GM19035 (cell line): Measurements from ENCODE around the gene ECE1.

Experiments
- ATAC-seq: cut with Tn5 transposase; IDR thresholded peaks from one replicate; pipeline ENCODE4 v1.9.1; 2021; ENCODE audit not compliant: unreplicated experiment

Gene ECE1

DNA sequence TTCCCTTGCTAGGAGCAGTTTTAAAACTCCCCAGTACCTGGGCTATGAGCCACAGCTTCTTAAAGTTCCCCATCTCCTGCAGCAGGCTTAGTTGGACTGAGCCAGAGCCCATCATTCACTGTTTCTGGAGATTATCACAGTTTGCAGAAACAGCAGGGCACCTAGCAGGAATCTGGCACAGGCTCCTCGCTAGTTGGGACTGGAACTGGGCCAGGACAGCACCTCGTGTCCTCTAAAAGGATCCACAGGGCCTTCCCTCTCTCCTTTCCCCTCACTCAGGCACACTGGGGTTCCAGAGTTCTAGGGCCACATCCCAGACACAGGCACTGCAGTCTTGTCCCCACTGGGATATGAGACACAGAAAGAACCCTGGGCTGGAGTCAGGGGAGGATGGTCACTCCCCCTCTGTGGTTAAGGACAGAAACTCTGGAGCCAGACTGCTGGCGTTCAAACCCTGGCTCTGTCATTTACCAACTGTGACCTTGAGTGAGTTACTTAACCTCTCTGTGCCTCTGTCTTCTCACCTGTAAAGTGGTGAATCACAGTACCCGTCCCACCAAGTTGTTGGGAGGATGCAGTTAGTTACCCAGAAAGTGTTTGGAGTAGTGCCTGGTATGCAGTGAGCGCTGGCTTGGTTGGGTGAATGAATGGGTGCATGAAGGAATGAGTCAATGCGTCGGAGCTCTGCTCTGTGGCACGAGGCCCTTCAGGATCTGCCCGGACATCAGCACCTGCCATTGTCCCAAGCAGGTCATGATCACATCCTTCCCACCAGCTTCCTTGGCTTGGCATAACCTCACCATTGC, 18.8 kb upstream of the ECE1 start:
- no peak for ATAC-seq

DNA sequence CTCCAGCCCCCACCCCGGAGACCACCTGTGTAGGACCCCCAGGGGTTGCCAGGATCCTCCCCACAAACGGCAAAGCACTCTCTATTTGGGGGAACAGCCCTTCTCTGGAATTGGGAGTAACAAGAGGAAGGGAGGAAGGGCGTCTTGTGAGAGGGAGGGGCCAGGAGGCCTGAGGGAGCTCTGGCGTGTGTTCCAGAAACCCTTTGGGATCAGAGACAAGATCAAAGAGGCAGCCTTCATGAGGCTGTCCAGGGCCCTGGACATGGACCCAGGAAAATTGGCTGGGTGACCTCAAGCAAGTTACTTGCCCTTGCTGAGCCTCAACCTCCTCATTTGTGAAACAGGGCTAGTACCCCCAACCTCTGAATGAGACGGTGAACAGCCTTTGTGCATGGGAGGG, 18.1 kb upstream of the ECE1 start:
- no peak for ATAC-seq

DNA sequence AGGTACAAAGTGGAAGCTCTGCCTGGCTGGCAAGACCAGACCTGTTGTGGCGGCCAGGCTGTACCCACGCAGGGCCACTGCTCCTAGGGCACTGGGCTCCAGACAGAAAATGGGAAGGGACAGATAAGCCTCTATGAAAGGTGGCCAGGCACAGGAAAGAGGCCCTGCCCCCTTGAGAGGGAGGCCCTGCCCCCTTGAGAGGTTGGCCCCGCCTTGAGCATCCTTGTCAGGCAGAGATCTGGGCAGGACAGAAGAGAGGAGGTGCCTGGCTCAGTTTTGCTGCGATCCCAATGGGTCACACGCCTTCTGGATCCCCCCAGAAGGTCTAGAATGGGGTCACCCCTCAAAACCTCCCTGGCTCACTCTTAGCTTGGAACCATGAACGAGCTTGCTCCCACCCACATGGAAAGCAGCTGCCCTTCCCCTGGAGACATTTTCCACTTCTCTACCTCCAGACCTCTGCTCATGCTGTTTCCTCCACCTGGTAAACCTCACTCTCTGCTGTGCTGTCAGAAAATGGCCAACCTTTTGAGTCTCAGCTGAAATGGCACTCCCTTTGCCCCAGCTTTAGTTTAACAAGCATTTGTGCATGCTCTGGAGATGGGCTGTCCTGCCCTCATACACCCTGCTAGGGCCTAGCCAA, 17.5 kb upstream of the ECE1 start:
- no peak for ATAC-seq

DNA sequence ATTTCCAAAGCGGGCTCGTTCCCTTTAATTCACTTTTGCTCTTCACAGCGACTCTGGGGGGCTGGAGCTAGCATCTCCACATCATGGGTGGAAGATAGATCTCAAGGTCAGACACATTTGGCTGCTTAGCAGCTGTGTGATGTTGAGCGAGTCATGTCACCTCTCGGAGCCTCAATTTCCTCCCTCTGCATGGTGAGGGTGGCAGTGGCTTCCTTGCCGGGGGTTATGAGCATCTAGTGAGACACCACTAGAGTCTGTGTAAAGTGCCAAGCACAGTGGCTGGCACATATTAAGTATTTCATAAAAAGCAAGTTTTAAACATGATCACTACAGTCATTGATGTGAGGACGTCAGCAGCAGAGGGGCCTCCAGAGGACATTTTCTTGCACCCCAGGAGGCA, 16.9 kb upstream of the ECE1 start:
- ATAC-seq = no peak

DNA sequence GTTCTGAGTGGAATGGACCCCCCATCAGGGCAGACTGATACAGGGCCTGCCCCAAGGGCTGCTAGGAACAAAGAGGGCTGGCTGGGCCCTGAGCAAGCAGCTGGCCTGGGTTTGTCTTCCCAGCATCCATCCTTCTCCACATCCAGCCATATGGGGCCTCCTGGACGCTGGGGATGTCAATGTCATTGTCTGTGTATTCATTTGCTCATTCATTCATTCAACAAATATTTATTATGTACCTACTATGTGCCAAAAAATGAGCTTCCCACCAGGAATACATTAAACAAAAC, 15.6 kb upstream of the ECE1 start:
- ATAC-seq = no peak

DNA sequence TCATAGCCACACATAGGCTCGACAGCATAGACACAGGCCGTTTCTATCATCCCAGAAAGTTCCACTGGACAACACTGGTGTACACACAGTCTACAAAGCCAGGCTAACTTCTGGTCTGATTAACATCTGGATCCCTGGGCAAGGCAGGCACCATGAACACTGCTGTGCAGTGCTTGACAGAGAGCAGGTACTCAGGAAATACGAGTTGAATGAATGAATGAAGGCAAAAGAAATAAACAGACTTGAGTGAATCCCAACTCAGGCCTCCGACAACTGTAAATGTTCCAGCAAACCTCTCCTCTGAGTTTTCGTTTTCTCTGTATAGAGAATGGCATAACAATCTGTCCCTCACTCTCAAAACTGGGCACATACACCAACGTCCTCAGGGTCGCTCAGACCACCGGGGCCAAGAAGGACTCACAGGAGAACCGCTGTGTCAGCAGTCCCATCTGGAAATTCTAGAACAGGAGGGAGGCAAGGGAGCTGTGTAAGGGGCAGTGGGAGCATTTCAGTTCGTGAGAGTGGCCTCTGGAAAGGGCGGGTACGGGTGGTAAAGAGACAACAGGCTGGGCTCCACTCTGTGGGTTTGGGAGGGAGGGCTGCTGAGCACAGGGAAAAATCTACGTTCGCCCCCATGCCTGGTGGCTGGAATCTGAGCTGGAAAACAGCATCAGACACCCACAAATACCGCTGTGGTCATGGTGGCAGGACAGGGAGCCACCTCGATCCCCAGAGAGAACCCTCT, 15.1 kb upstream of the ECE1 start:
- ATAC-seq = no peak

DNA sequence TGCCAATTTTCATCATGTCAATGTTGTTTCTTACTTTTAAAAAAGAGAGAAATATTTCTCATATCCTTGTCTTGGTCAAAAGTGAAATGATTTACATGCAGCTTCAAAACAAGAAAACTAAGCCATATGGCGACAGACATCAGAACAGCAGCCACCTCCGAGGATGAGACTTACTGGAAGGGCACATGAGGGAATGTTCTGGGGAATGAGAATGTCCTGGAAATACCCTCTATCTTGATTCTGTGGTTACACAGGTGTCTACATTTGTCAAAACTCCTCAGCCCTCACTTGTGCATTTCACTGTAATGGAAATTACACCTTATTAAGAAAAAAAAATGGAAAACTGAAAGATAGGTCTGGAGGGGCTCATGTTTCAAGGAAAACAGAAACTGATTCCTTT, 14.2 kb upstream of the ECE1 start:
- ATAC-seq = no peak

DNA sequence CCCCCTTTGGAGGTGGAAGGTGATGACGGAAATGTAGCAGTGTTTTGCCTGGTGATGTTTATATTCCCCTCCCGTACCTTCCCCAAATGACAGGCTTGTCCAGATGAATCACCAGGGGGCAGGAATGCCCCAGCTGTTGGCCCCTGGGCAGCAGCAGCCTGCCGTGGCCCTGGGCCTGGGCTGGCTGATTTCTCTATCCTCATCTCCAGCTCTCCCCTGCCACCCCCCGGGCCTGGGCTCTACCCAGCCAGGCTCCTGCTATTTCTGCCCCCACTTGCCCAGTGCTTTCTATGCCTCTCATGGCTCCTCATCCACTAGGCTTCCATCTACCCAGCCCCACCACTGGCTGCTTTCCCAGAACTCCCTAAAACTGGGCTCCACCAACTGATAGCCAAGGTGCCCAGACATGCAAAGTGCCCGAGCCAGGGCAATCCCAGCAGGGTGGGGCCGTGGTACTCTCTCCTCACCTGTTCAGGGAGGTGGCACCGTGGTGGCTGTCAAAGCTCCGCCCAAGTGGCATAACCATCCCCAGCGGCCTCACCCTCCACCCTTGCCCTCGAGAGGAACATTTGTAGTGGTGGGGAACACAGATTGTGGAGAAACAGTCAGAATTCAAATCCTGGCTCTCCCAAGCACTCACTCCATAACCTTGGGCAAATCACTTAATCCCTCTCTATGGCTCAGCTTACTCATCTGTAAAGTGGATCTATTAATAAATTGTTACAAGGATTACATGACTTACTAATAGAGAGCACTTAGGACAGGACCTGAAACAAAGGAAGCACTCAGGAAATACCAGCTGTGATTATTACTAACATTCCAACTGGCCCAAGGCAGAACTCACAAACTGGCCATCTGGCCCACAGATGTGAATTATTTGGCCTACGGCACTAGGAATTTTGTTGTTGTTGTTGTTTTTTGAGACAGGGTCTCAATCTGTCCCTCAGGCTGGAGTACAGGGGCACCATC, 12.8 kb upstream of the ECE1 start:
- ATAC-seq = no peak

DNA sequence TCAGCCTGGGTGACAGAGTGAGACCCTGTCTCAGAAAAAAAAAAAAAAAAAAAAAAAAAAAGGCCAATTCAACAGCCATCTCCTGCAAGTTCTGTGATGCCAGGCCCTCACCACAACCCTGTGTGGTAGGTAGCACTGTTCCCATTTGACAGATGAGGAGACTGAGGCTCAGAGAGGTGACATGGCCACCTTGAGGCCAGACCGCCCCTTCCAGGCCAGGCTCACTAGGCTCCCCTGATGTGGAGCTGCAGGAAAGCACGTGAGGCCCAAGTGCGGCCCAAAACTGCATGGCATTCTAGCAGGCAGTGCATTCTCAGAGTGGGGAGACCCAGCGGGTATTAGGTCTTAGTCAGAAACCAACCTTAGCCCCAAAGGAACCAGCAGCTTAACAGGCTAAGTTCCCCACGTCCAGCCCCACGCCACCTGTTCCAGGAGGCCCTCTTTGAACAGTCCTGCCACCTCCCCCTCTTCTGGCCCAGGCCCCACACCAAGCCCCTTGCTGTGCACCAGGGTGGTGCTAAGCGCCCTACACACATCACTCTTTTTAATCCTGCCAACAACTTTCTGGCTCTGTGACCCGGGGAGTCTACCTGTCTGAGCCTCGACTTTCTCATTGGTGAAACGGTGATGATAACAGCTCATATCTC, 11.7 kb upstream of the ECE1 start:
- no peak for ATAC-seq

DNA sequence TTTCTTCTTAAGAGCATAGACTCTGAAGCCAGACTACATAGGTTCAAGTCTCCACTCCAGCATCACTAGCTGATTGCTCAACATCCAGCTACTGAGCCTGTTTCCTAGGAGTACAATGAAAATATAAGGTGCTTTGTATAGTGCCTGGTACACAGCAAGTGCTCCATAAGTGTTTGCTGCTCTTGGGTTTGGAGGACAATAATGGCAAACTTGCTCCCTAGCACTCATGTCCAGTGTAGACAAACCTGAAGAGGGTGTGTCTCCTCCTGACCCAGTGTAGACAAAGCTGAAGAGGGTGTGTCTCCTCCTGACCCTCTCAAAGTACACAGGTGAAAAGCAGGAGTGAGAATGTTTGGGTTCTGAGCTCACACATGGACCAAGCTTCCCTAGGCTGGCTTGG, 10.5 kb upstream of the ECE1 start:
- no peak for ATAC-seq

DNA sequence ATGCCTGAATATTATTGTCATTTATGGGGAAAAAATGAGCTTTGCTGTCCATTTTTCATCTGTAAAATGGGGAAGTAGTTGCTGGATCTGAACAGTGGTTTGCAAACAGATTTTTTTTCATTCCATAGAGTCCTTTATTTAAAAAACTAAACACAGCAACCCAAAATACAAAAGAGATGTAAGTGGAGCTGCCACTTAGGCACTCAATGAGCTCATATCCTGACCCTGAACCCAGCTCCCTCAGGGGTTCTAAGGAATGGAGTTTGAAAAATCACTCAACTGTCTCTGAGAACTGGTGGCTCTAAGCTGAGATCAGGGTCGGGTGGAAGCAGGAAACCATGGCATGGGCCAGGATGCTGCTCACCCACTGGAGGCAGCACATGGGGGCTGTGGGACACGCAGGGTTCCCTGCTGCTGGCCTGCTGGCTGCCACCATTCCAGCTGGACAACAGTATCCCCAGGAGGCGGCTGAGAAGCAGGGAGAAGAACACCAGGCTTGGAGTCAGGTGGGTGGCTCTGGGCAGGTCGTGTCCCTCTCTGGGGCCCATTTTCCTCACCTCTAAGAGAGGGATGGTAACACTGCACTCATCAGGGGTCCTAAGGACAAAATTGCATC, 9.6 kb upstream of the ECE1 start:
- no peak for ATAC-seq

DNA sequence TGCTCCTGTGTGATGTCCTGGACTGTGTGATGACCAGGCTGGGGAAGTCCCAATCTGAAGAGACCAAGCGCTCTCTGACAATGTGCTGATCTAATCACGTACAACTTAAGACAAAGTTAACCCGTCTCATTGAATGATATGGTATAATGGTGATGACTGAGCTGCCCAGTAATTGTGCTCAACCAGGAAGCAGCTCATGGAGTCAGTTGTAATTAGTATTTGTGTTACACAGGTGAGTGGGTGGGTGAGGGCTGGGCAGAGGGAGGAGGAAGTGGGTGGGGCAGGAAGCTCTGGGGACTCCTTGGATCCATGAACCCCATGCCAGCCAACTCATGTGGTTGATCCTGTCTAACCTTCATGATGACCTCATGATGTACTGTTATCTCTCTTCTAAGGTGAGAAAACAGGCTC, 8.7 kb upstream of the ECE1 start:
- no peak for ATAC-seq

DNA sequence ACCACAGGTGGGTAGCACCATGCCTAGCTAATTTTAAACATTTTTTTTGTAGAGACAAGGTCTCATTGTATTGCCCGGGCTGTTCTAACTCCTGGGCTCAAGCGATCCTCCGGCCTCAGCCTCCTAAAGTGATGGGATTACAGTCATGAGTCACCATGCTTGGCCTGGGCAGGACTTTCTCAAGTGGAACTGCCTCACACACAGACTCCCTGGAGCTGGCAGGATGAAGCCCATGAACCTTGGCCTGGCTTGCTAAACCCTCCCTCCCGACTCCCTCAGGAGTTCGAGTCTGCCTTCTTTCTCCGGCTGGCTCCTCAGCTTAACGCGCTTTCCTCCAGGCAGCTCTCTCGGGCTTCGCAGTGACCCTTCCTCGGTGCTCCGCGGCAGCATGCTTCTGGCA, 7.7 kb upstream of the ECE1 start:
- ATAC-seq = no peak

DNA sequence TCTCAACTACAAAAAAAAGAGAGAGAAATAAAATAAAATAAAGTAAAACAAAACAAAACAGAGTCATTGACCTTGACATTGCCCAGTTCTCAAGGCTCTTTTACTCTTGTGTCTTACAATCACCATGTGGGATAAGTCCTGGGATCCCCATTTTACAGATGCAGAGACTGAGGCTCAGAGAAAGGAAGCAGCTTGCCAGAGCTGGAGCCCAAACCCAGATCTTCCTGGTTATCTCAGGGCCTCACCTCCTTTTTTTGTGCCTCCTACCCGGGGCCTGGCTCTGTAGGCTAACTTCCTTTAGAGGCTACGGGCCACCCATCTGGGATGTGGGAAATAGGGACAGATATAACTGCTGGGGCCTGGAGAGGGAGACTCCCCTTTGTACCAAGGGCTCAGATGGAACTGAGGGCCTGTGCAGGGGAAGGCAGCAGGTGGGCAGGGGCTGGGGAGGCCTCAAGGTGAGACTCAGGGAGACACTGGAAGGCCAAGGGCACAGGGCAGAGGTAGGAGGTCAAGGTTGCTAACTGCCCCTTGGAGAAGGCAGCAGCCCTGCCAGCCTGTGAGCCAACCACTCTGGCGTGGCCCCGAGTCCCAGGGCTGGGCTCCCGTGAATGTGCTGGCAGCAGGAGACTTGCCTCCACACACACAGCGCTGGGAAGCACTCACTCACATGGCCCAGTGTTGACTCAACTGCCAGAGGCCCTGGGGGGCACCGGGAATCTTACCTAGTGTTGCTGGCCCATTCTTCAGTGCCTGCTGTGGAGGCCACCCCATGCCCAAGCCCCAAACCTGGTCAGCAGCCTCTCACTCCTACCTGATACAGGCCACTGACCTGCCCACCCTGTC, 6.5 kb upstream of the ECE1 start:
- no peak for ATAC-seq

DNA sequence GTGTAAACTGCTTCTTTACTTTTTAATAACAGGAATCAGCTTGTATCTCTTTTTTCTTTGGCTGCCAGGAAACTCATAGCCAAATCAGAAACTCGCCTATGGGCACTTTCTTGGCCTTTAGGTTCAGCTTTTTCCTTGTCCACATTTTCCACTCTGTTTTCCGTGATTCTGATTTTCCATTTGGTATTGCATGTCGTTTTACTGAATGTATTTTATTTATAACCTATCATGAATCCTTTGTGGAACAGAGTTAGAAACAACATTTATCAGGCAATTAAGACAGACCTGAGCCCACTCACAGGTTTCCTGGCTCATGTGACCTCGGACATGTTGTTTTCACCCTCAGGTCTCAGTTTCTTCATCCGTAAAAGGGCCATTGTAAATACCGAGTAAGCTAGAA, 5.3 kb upstream of the ECE1 start:
- ATAC-seq = no peak

DNA sequence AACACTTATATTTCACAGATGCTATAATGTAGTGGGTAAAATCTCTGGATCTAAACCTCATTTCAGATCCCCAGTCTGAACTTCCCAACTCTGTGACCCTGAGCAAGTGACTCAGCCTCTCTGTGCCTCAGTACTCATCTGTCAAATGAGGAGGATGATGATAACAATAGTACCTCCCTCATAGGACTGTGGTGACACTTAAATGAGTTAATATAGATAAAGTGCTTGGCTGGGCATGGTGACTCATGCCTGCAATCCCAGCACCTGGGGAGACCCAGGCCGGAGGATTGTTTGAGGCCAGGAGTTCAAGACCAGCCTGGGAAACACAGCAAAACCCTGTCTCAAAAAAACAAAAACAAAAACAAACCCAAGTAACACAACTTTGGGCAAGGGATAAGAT, 4.7 kb upstream of the ECE1 start:
- peak; percentile 6 for ATAC-seq

DNA sequence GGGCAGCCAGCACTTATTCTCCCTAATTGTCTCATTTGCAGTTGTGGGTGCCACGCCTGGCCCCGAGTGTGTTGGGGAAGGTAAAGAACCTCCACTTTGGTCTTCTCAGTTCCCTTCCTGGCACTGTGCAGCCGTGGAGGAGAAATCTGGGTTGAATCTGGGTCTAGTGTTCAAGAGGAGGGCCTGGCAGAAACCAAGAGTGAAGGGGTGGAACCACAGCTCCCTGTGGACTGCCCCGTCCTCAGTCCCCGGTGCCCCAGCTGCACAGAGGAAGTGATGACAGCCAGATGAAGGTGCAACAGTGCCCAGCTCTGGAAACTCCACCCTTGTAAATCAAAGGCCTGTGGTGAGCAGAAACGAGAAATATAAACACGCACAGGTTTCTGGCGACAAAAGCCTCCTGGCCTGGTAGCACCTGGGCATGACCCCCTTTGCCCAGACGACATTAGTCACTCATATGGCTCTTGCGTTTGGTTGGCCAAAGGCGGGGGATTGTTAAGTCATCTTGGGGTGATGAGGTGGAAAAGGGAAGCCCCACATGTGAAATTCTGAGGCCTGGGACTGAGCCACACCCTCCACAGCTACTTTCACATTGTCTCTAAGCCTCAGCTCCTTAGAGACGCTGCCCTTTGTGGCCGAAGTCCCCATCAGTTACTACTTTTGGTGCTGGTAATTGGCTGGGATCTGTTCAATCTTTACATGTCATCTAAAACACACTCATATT, 4.2 kb upstream of the ECE1 start:
- ATAC-seq = peak; percentile 61

DNA sequence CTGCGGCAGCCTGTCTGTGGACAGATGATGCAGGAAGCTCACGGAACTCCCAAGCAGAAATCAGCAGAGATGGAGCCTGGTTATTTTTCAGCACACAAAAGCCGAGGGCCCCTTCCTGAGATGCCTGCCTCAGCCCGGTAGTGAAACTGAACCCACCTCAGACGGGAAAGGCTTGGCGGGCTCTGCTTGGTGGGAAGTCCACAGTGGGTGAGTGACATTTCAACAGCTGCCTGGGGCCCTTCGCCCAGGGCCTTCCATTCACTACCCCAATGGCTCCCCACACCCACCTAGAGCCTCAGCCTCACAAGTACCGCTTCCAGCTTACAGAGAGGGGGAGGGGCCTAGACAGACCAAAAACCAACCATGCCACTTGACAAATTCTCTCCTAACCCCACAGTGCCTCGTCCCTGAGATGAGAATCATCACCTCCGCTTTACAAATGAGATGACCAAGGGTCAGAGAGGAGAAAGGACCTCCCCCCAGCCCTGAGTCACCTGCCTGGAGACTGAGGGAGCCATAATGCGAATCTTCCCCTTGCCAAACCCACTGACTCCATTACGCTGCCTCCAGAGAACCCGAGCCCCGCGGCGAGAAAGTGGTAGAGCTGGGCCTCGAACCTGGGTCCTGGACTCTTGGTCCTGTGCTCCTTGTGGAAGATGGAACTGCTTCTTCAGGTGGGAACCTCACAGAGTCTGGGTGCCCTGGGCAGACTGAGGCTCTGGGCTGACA, 3.4 kb upstream of the ECE1 start:
- ATAC-seq = peak; percentile 18
